IPS DF 4.7 (cell line): Measurements from ENCODE around the gene C19orf25.

Source experiments
- DNase-seq: peaks from one replicate; pipeline ENCODE4 v3.0.0-alpha.2; 2013; ENCODE audit warnings: low spot score; ENCODE audit errors: extremely low read depth

Gene C19orf25

DNA sequence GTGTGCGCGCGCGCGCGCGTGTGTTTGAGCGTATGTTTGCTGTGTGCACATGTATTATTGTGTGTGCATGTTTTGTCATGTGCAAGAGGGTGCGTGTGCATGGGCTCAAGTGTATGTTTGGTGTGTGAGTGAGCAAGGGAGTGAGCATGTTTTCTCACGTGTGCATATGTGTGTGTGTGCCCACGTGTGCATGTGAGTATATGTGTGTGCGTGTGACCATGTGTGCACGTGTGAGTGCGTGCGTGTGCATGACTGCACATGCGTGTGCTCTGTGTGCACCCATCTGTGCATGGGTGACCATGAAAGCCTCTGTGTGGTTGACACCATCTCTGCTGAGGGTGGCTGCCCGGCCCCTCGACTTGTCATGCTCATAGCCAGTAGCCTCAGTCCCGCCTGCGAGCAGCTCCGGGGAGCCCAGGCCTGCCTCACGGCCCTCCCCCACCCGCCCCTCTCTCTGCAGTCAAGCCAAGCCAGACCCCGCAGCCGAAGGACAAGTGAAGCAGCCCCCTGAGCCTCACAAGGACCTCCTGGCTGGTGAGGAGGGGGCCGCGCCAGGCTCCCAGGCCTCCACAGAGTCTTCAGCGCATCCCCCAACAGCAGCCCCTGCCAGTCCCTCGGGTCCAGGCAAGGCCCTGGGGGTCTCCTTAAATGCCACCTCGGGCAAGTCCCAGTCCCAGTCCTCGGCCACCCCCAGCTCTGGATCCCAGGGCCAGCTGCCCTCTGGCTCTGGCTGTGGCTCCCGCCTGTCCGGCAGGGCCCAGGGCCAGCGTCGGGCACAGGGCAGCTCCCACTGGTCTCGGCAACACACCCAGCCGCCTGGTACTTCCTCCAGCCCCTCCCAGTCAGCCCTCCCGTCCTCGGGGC, 17.9 kb upstream of the C19orf25 start:
- no peak for DNase-seq

DNA sequence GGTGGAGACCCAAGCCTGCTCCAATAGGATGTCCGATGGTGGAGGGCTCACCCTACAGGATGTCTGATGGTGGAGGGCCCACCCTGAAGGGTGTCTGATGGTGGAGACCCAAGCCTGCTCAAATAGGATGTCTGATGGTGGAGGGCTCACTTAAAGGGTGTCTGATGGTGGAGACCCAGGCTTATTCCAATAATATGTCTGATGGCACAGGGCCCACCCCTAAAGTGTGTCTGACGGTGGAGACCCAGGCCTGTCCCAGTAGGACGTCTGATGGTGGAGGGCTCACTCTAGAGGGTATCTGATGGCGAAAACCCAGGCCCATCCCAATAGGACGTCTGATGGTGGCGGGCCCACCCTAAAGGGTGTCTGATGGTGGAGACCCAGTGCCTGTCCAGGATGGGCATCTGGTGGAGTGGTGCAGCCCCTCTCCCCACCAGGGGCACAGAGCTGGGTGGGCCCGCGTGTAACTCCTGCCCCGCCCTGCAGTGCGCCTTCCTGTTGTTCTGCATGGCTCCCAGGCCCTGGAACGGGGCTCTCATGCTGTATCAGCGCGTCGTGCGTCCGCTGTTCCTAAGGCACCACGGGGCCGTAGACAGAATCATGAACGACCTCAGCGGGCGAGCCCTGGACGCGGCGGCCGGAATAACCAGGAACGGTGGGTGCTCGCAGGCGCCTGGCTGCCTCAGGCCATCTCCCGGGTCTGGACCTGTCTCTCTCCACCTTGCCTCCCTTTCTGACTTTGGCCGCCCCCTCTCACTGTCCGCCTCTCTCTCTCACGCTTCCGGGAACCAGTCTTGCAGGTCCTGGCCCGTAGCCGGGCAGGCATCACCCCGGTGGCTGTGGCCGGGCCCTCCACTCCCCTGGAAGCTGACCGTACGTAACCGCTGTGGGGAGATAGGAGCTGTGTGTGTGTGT, 17.0 kb upstream of the C19orf25 start:
- DNase-seq = no peak

DNA sequence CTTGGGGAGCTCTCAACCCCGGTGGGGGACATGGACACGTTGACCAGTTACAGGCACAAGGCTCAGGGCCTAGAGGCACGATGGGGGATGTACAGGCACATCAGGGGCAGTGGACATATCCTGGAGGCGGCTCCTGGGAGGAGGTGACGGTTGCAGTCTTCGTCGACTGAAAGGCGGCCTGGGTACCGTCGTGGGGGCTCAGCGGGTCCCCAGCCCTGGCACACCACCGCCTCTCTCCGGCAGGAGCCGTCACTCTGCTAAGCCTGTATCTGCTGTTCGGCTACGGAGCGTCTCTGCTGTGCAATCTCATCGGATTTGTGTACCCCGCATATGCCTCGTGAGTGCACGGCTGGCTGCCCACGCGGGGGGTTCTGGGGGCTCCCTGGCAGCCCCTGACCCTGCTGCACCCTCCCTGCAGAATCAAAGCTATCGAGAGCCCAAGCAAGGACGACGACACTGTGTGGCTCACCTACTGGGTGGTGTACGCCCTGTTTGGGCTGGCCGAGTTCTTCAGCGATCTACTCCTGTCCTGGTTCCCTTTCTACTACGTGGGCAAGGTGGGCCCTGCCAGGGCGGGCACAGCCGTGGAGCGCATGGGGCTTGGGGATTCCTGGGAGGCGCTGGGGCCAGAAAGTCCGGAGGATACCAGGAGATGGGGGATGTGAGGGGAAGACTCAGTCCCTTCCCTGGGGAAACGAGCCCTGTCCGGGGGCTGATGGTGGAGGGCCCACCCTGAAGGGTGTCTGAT, 16.2 kb upstream of the C19orf25 start:
- DNase-seq = no peak

DNA sequence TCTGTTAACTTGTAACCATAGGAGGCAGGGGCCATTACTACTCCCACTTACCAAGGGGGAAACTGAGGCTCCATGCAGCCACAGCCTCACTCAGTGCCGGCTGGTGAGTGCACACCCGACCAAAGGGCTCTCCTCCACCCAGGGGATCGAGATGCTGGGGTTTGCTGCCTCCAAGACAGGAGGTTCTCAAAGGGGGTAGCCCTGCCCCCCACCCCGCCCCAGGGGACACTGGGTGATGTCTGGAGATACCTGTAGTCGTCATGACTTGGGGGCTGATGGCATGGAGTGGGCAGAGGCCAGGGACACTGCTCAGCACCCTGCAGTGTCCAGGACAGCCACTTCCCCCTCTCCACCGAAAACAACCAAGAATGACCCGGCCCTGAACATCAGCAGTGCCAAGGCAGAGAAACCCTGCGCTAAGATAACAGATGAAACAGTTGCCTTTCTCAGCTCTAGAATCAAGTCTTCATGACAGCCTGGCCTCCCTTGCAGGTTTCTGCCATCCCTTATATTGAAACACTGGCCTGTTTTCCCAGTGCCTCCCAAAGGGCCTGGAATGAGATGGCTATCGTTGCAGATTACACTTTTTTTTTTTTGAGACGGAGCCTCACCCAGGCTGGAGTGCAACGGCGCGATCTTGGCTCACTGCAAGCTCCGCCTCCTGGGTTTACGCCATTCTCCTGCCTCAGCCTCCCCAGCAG, 15.2 kb upstream of the C19orf25 start:
- no peak for DNase-seq

DNA sequence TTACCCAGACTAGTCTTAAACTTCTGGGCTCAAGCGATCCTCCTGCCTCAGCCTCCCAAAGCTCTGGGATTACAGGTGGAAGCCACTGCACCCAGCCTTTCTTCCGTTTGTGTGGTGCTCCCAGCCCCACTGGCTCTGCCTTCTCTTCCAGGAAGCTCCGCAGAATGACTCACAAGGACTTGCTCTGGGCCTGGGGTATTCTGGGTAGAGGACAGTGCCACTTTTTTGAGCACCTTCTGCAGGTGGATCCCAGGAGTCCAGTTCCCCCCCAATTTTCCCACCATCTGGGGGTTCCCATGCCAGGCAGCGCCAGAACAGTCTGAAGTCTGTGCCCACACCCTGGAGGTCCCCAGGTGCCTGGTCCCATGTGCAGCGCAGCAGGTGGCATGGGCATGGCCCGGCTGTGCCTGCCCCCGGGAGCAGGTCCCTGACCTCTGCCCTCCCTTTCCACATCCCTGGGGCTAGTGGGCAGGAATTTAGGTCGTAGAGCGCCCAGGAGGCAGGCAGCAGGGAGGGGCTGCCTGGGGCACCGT, 13.5 kb upstream of the C19orf25 start:
- no peak for DNase-seq

DNA sequence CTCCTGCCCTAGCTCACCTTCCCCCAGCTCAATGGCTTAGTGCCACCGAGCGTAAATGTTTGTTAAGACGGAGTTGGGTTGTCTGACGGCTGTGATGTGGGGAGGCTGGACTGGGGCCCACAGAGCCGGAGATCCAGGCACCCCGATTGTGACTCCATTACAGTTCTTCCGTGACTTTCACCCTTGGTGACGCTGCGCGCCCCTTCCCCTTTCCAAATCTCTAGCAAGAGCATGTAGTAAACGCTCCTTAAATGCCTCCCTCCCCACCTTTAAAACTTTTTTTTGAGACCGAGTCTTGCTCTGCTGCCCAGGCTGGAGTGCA, 12.8 kb upstream of the C19orf25 start:
- DNase-seq = no peak

DNA sequence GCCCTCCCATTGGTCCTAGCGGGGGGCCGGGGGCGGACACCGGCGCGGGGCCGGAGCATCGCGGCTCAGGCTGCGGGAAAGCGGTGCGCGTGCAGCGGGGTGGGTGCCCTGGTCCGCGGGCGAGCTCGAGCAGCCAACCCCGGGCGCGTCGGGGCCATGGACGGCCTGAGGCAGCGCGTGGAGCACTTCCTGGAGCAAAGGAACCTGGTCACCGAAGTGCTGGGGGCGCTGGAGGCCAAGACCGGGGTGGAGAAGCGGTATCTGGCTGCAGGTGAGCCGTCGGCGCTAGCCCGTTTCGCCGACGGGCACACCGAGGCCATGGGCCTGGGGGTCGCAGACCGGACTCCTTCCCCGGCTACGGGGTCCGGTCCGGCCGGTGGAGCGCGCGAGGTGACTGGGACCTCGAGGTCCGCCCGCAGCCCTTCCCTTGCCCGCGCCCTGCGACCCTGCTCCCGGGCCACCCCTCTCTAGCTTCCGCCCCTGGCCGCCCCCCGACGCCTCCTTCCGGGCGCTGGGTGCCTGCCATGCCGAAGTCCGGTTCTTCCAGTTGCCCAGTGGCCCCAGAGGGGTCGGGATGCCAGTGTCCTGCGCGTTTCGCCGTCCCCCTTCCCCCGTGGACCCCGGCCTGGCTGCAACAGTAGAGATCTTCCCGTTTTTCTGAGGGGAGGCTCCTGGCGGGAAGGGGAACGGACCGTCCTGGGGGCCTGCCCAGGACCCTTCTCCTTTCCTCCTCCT, 12.3 kb upstream of the C19orf25 start, which contains the start of gene REEP6:
REEP6 (plus strand) TSS at position 68 of the 735 bp plus-strand sequence; CDS start at position 157, 89 bp downstream.
- DNase-seq = no peak

DNA sequence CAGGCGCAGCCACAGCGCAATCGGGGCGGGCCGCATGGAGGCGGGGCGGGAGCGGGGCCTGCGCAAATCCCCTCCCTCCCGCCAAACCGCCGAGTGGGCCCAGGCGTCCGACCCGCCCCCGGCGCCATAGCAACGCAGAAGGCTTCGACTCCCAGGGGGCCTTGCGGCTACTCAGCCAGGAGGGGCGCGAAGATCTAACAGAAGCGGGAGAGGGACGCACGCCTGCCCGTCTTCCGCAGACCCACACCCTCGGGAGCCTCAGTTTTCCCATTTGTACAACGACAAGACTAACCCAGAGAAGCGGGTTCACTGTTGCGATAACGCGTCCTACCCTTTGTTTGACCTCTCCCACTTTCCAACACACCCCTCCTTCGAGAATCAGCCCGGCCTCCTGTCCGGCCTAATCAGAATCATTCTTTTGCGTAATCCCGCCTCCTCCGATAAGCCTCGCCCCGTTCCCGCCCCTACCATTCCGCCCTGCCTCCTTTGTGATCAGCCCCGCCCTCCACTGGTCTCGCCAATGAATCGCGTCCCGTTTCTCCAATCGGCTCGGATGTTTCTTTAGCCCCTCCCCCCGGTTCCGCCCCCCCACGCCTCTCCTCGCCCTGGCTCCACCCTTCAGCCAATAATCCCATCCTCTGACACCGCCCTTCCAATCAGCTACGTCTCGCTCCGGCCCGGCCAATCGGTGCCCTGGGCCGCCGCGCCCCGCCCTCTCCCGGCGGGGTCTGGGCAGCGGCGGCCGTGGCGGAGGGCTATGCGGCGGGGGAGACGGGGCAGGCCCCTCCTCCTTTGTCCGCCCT, 11.5 kb upstream of the C19orf25 start, which contains the start of gene PCSK4:
PCSK4 (minus strand) TSS at position 40 of the 803 bp plus-strand sequence; CDS start at position 36, 4 bp downstream.
- peak; percentile 64 for DNase-seq

DNA sequence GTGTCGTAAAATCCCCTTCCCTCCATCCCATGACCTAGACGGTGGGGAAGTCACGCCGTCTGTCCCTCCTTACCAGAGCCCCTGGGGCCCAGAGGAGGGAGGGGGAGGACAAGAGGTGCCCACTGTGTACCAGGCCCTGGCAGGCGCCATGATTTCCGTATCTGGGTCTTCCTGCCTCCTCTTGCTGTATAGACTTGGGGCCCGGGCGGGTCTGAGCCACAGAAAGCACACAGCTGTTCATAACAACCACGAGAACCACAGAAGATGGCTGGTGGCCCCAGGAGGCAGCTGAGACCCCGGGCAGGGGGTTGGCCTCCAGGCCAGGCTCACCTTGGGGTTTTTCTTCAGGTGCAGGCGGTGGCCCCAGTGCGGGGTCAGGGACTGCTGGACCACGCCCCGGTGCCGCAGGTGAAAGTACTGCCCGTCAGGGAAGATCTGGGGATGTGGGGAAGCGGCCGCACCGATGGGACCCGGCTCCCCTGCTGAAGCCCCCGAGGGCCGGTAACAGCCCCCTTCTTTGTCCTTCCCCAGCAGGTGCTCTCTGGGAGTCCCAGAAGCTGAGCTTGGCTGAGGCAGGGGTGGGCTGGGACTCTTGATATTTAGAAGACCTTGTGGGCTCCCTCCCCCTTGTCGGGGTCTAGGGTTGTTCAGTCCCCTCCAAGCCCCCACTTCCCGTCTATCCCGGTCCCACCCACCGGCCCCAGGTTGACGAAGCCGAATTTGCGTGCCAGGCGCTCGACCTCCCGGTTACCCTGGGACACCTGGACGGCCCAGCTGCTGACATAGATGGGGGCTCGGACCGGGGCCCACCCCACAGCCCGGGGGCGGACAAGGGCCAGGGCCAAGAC, 10.7 kb upstream of the C19orf25 start:
- no peak for DNase-seq

DNA sequence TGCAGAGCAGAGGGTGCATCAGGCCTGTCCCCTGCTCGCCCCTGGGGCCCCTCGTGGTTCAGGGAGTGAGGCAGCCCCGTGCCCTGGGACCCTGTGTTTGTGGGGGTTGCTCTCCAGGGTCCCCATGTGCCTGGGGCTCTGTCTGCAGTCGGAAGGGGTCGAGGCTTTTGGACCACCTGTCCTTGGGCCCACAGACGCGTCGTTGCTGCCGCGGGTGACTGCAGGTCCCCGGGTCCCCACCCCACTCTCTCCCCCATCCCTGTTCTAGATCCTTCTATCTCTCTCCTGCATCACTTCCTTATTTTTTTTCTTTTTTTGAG, 9.2 kb upstream of the C19orf25 start:
- no peak for DNase-seq

DNA sequence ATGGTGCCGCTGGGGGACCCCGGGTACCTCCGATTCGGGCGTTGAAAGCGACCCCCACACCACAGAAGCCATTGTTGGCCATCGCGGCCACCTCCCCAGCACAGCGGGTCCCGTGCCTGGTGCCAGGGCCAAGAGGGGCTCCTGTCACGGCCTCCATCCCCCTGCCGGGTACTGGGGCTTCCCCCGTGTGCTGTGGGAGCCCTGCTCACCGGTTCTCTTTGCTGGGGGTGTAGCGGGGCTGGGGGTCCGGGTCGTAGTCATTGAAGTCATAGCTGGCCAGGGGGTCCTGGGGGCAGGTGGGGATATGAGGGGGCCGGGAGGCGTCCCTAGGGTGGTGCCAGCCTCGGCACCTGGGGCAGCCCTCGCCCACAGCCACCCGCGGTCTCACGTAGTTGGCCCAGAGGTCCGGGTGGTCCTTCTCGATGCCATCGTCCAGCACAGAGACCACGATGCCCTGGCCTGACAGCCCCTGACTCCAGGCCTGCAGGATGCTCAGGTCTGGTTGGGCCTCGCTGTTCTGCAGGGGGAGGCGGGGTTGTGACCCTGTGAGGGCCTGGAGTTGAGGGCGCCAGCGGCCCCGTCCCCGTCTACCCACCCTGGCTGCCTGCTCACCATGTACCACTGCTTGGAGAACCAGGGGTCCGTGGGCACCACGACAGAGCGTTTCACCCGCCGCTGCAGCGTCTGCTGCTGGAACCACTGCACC, 8.7 kb upstream of the C19orf25 start:
- DNase-seq = no peak

DNA sequence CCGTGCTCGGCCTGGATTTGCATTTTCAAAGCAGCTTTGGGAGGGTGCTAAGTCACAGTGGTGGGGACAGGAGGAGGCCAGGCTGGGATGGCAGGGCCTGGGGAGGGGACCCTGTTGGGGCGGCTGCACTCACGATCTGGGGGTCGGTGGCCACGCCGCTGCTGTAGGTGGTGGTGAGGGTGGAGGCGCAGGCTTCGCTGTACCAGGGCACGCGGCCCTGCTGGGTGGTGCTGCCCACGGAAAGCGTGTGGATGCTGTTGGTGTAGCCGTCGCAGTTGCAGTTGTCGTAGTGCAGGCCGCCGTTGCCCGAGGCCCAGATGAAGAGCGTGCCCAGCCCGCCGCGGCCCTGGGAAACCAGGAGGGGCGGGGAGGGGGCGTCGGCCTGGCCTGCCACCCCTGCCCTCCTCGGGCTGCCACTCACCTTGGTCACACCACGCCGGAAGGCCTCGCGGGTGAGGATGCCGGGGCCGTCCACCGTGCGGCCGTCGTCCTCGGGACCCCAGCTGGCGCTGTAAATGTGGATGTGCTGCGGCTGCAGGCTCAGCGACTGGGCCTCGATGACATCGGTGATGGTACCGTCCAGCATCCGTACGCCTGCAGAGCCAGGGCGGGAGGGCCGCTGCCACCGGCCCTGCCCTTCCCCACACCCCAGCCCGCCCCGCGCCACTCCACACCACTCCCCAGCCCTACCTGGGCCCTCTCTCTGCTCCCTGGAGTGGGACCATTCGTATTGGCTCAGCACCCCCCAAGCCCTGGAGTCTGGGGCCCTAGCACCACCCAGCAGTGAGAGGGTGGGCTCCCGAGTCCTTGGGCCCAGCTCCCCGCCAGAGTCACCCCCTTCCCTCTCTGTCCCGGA, 7.9 kb upstream of the C19orf25 start:
- no peak for DNase-seq

DNA sequence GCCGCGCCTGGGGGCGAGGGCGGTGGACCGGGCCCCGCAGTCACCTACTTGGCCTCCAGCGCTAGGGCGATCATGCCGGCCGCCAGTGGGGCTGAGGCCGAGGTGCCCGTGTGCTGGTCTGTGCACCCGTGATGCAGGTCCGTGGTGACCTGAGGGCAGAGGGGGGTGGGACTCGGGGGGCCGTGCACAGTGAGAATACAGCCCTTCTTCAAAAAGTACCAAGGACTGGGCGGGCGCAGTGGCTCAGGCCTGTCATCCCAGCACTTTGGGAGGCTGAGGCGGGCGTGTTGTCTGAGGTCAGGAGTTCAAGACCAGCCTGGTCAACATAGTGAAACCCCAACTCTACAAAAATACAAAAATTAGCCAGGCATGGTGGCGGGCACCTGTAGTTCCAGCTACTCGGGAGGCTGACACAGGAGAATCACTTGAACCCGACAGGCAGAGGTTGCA, 5.0 kb upstream of the C19orf25 start:
- DNase-seq = no peak

DNA sequence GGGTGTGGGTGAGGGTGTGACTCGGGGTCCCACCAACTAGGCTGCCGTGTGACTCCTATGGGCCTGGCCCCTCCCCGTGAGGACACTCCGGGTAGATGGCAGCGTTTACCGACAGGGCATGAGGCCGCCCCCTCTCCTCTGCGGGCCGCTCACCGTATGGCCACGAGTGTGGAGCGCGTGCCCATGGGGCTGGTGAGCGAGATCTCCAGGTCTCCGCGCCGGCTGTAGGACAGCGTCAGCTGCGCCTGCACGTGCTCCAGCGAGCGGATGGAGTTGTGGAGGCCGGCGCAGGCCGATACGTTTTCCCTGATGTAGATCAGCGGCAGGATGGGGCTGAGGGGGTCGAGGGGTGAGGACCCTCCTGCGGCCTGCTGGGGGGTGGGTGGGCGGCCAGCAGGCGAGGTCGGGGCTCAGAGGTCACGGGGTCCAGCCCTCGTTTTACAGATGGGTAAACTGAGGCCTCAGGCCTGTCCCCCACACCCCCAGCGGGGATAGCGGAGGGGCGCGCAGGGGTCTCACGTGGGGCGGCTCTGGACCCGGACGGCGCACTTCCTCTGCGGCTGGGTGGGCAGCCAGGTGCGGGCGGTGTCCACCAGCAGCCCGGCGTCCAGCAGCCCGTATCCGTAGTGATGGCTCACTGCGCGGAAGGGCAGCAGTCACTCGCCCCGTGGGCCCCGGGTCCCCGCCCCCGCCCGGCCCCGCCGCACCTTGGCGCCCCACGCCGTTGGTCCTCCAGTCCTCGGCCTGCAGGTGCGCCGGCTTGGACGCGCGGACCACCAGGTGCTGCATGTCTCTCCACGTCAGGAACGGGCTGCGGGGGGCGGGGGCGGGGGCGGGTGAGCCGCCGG, 4.3 kb upstream of the C19orf25 start:
- DNase-seq = no peak

DNA sequence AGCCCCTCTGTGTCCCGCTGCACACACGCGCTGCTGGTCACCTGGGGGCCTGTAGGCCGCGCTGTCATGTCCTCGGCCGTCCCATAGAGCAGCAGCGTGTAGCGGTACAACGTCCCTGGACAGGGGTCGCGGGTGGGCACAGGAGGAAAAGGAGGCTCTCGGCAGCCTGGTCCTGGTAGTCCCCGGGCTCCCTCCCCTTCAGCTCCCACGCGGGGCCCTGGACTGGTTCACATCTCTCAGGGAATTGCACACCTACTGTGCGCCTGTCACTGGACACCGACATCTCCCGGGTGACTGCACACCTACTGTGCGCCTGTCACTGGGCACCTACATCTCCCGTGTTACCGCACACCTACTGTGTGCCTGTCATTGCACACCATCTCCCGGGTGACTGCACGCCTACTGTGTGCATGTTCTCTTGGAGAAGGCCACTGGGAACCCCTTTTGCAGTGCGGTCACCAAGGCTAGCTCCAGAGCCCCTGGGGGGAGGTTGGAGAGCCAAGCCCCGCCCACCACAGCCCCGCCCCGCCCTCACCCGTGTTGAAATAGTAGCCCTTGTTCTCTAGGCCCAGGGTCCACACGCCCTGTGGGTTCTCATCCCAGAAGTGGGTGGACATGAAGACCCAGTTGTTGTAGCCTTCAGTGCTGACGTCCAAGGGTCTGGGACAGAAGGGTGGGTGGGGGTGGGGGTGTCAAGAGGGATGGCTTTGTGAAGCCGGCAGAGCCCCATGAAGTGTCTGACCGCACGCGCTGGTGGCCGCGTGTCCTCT, 3.5 kb upstream of the C19orf25 start:
- no peak for DNase-seq
